K562 (cell line): ENCODE data around the gene GJA4. TPM values are rescaled to one million over a fixed set of nuclear protein-coding genes. Genes with fewer than 3 reads are reported as not detected.

ENCODE experiments used
- ATAC-seq: fragments of 200-7000 bp; cut with Tn5 transposase; 3 replicates; pipeline ENCODE4 v1.9.1; 2020; ENCODE audit warnings: moderate library complexity
- BruUV-seq: library from RNA; stranded (reverse); fragments of 400-500 nt; replicated peaks from 2 replicates; lab custom pipeline; 2021; lab: Mats Ljungman, UMichigan
- CTCF ChIA-PET: fragments of 300-600 bp; formaldehyde crosslinking; extraction: SDS; loops from one replicate; lab custom pipeline; 2021; ENCODE audit warnings: low intra/inter-chr PET ratio; lab: Yijun Ruan, JAX
- POLR2A ChIA-PET: fragments of 300-600, 350-650 bp; sonication (Branson Sonifier 250); formaldehyde crosslinking; extraction: SDS; loops from one replicate; lab custom pipeline; 2021; ENCODE audit warnings: antibody characterized with exemption, inconsistent platforms; lab: Yijun Ruan, JAX
- DNase-seq, 4 experiments: peaks; one replicate each; pipeline versions ENCODE4 v3.0.0 to v3.0.0-alpha.2; 2011 to 2018; ENCODE audit warnings: low spot score in 3 of 4, mixed read lengths in 3 of 4; ENCODE audit errors: extremely low read depth in 1 of 4
- FAIRE-seq: peaks from 2 replicates; lab custom pipeline; 2011; peaks lifted over from hg19 to GRCh38; lab: Jason Lieb, UNC
- H2AFZ ChIP-seq: 2 replicates; pipeline ENCODE4 v1.6.0; 2011; ENCODE audit warnings: low read depth, low read length, control low read depth, inconsistent platforms
- H3K27ac ChIP-seq: fragments of 200-600 bp; 3 replicates; pipeline ENCODE4 v1.8.0; 2011; ENCODE audit warnings: low read depth, mild to moderate bottlenecking, control low read depth, inconsistent platforms, low read length, moderate library complexity, mixed read lengths; ENCODE audit errors: extremely low read depth
- H3K27me3 ChIP-seq, 2 experiments: fragments of 300-600 bp in 1 of 2; 2 replicates in 1 of 2; 3 replicates in 1 of 2; pipeline versions ENCODE4 v1.6.0 to v1.8.0; 2011; ENCODE audit warnings: inconsistent platforms in 2 of 2, low read length in 2 of 2, mild to moderate bottlenecking in 1 of 2, mixed read lengths in 1 of 2, moderate library complexity in 1 of 2; ENCODE audit not compliant: control insufficient read depth in 2 of 2, insufficient read depth in 2 of 2
- H3K36me3 ChIP-seq: fragments of 300-600 bp; 3 replicates; pipeline ENCODE4 v1.8.0; 2011; ENCODE audit warnings: mild to moderate bottlenecking, low read length, inconsistent platforms; ENCODE audit not compliant: control insufficient read depth, insufficient read depth
- H3K4me1 ChIP-seq, 2 experiments: fragments of 200-600 bp in 1 of 2; replicated peaks in 1 of 2; 2 replicates in 1 of 2; 3 replicates in 1 of 2; pipeline versions ENCODE4 v1.5.1 to v1.8.0; 2011; ENCODE audit warnings: inconsistent platforms in 2 of 2, low read length in 2 of 2, mild to moderate bottlenecking in 1 of 2, mixed read lengths in 1 of 2, moderate library complexity in 1 of 2; ENCODE audit not compliant: control insufficient read depth in 2 of 2, insufficient read depth in 2 of 2
- H3K4me2 ChIP-seq: 2 replicates; pipeline ENCODE4 v1.6.1; 2011; ENCODE audit warnings: low read length, control low read depth, inconsistent platforms, mixed read lengths; ENCODE audit not compliant: insufficient read depth
- H3K4me3 ChIP-seq: fragments of 200-600 bp; sonication (generic), shearing (Covaris generic); 2 replicates; pipeline ENCODE4 v1.5.1; 2016; ENCODE audit warnings: control low read depth, inconsistent platforms
- H3K79me2 ChIP-seq: fragments of 200-600 bp; 3 replicates; pipeline ENCODE4 v1.8.0; 2011; ENCODE audit warnings: low read length, inconsistent platforms; ENCODE audit not compliant: control insufficient read depth, insufficient read depth
- H3K9ac ChIP-seq, 2 experiments: 2 replicates each; pipeline versions ENCODE4 v1.6.0 to v1.6.1; 2011; ENCODE audit warnings: low read depth in 2 of 2, low read length in 2 of 2, control low read depth in 1 of 2, inconsistent platforms in 1 of 2, mild to moderate bottlenecking in 1 of 2, mixed read lengths in 1 of 2; ENCODE audit not compliant: insufficient read depth in 1 of 2
- H3K9me1 ChIP-seq: one replicate; pipeline ENCODE4 v1.6.0; 2011; ENCODE audit warnings: inconsistent platforms, mild to moderate bottlenecking, low read length, moderate library complexity; ENCODE audit not compliant: control insufficient read depth, insufficient read depth
- H3K9me3 ChIP-seq: replicated peaks from 2 replicates; pipeline ENCODE4 v1.5.1; 2011; ENCODE audit warnings: low read depth, low read length, inconsistent platforms; ENCODE audit not compliant: control insufficient read depth, insufficient read depth
- H4K20me1 ChIP-seq: replicated peaks from 2 replicates; pipeline ENCODE4 v1.6.1; 2011; ENCODE audit warnings: low read length, inconsistent platforms, mixed read lengths; ENCODE audit not compliant: control insufficient read depth, insufficient read depth
- CBFA2T3 ChIP-seq: fragments of 450-650 bp; IDR thresholded peaks from 2 replicates; pipeline ENCODE4 v1.6.1; 2017
- NCOR1 ChIP-seq: fragments of 450-650 bp; IDR thresholded peaks from 2 replicates; pipeline ENCODE4 v1.6.1; 2016; ENCODE audit warnings: mild to moderate bottlenecking, moderate library complexity
- TCF7 ChIP-seq: sonication (generic); IDR thresholded peaks from 2 replicates; pipeline ENCODE4 v1.6.1; 2016; ENCODE audit warnings: antibody characterized with exemption, borderline replicate concordance
- ZFP1 ChIP-seq: fragments of 450-650 bp; formaldehyde crosslinking; IDR thresholded peaks from 2 replicates; pipeline ENCODE4 v1.4.0; 2020; ENCODE audit warnings: mild to moderate bottlenecking, mixed read lengths
- WGBS: fragments of 100-300 bp; shearing (Covaris generic); methylation state at CpG from one replicate; pipeline ENCODE4 v1.1.6; 2016; ENCODE audit warnings: low coverage, mixed read lengths; ENCODE audit not compliant: insufficient coverage; ENCODE audit errors: missing lambda C conversion rate; 5-methylcytosine and 5-hydroxymethylcytosine counted together
- in situ Hi-C: fragments of 300-500 bp; cut with MboI; formaldehyde crosslinking; loops from 4 replicates; pipeline ENCODE4 v1.15.0; 2018; ENCODE audit warnings: inconsistent platforms, mixed read lengths
- intact Hi-C: fragments of 100-400 bp; cut with micrococcal nuclease; formaldehyde crosslinking; loops from 2 replicates; pipeline ENCODE4 v1.14.2; 2022
- polyA plus RNA-seq, 8 experiments: library from polyadenylated mRNA; depleted of rRNA in 4 of 8; stranded (reverse) in 5 of 8; unstranded in 3 of 8; fragments of >200 nt; fragmentation: Nextera tagmentation in 2 of 8; fragmentation: Illumina TruSeq in 1 of 8; extraction: Ambion mirVana in 2 of 8; extraction: Trizol in 1 of 8; gene quantifications; 2 replicates each; pipeline versions ENCODE4 v1.2.1 to v1.2.3, GENCODE V29; 2011 to 2014; ENCODE audit warnings: inconsistent platforms in 1 of 8, missing spikeins in 1 of 8
- total RNA-seq, 7 experiments: library from RNA; depleted of rRNA in 6 of 7; stranded (reverse); fragments of >200 nt in 6 of 7; fragmentation: Illumina TruSeq in 2 of 7; extraction: Trizol in 2 of 7; gene quantifications; 2 replicates each; pipeline versions ENCODE4 v1.2.1 to v1.2.3, GENCODE V29; 2011 to 2021; ENCODE audit warnings: low replicate concordance in 1 of 7
- TF ChIP-seq, protein P1 (sequence below): fragments of 450-650 bp; IDR thresholded peaks from 2 replicates; pipeline ENCODE4 v1.6.1; 2018; ENCODE audit not compliant: partially characterized antibody

Gene GJA4
- total and polyA plus RNA-seq, 9 of the 15 experiments (the other 6 are each of a cell fraction or from before 2014, with no cell fraction given), result 0.16 to 0.24 TPM; not detected in 7

DNA sequence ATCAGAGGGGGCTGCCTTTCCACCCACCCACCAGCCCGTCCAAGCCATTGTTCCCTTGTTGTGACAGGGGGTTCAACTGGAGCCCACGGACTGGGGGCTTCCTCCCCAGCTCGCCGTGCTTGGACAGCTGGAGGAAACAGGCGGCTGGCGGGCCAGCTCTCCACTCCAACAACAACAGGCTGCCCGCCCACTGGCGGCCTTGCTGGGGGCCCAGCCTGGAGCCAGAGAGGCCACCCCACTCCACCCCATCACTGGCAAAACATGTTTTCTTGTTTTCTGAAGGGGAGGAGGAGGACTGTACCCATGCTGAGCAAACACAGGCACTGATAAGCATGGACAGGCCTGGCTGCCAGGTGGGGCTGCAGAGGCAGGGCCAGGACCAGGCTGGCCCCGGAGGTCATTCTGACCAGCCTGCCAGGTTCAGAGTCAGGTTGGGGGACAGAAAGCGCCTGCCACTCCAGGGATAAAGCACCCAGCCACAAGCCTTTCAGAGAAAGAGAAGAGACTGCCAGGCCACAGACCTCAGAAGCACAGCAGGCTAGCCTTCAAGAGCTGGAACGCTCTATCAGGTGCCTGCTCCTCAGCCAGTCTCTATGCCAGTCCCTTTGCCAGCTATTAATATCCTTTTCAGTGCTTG, 32.8 kb downstream of the GJA4 start (continued):
- no peak for TF ChIP-seq NCOR1
- TF ChIP-seq TCF7, result no peak
- peak; percentile 36 for TF ChIP-seq CBFA2T3

DNA sequence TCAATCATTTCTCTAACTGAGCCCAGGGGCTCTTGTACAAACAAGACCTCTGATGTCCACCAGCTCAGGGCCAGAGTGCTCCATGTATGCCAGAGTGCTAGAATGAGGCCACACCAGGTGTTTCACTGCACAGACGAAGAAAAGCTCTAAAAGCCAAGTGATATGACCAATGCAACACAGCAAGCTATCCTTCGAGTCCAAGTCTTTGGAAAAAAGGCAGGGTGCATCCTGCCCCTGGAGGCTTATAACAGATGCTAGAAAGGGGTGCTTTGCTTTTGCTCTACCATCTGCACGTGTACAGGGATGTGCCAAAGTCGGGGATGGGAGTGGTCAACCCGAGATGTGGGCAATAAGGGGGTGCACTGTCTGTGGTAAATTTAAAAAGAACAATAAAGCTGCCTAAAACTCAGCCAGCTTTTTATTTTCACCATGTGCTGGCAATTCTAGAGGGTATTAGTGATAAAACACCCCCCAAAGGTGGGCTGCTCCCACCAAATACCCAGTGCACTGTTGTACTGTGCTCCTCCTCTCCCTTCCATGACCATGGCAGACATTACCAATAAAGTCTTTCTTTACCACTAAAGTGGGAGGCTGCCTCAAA, 34.6 kb downstream of the GJA4 start:
- no TSS peak for BruUV-seq
- CTCF ChIA-PET, result no interaction called here
- WGBS, result 3% methylated on average over 5 of the region's 5 CpGs

More for the DNA sequence above, 34.6 kb downstream of the GJA4 start:
- Histone ChIP-seq H2AFZ (no peak overlapping the region), H3K9me3 (no peaks in the 10 kb centered on the region), H3K4me2 (no peak overlapping the region), H3K4me3 (no peak overlapping the region), H3K79me2 (no peaks in the 10 kb centered on the region), H3K27me3 (peaks cover 0 to 13% of the 10 kb centered on the region in 2 experiments; a peak in 4 of 5 replicates), H3K27ac (no peak overlapping the region), H3K9ac (no peak overlapping the region), H3K36me3 (no peaks in the 10 kb centered on the region), H3K4me1 (peaks cover 0 to 7% of the 10 kb centered on the region in 2 experiments; a peak in 2 of 5 replicates), H4K20me1 (no peaks in the 10 kb centered on the region), H3K9me1 (no peaks in the 10 kb centered on the region)
- FAIRE-seq, result no peak
- in situ Hi-C loops (no loop called here), intact Hi-C loops (no loop called here)
- peak in 1 of 4 experiments; percentile 4 for DNase-seq
- no peak for TF ChIP-seq ZFP1 (CRISPR knock-in tag)
- TF ChIP-seq, protein P1, sequence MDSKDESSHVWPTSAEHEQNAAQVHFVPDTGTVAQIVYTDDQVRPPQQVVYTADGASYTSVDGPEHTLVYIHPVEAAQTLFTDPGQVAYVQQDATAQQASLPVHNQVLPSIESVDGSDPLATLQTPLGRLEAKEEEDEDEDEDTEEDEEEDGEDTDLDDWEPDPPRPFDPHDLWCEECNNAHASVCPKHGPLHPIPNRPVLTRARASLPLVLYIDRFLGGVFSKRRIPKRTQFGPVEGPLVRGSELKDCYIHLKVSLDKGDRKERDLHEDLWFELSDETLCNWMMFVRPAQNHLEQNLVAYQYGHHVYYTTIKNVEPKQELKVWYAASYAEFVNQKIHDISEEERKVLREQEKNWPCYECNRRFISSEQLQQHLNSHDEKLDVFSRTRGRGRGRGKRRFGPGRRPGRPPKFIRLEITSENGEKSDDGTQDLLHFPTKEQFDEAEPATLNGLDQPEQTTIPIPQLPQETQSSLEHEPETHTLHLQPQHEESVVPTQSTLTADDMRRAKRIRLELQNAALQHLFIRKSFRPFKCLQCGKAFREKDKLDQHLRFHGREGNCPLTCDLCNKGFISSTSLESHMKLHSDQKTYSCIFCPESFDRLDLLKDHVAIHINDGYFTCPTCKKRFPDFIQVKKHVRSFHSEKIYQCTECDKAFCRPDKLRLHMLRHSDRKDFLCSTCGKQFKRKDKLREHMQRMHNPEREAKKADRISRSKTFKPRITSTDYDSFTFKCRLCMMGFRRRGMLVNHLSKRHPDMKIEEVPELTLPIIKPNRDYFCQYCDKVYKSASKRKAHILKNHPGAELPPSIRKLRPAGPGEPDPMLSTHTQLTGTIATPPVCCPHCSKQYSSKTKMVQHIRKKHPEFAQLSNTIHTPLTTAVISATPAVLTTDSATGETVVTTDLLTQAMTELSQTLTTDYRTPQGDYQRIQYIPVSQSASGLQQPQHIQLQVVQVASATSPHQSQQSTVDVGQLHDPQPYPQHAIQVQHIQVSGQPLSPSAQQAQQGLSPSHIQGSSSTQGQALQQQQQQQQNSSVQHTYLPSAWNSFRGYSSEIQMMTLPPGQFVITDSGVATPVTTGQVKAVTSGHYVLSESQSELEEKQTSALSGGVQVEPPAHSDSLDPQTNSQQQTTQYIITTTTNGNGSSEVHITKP, result peak; percentile 69
- POLR2A ChIA-PET, result interaction anchor here (0.8 to 1.6 kb wide), 4 partner anchors 11 to 39 kb away, joined by 3 read pairs; no protein-coding TSS in a partner anchor
- no peak for ATAC-seq
